Neural crest cell (in vitro differentiated cells): ENCODE results near the gene CACNA1A. TPM values are rescaled to one million over a fixed set of nuclear protein-coding genes. Genes with fewer than 3 reads are reported as not detected.

Source experiments
- DNase-seq: peaks from one replicate; pipeline ENCODE4 v3.0.0; 2021; ENCODE audit warnings: low read depth, mixed read lengths, low spot score
- H3K27ac Mint-ChIP-seq: one replicate; pipeline ENCODE4 v1.8.0; 2021; ENCODE audit warnings: mild to moderate bottlenecking, mixed read lengths; ENCODE audit not compliant: unreplicated experiment
- H3K27me3 Mint-ChIP-seq: 2 replicates; pipeline ENCODE4 v1.8.0; 2021; ENCODE audit warnings: low read depth, mild to moderate bottlenecking, mixed read lengths
- H3K36me3 Mint-ChIP-seq: 2 replicates; pipeline ENCODE4 v1.8.0; 2021; ENCODE audit warnings: low read depth, mild to moderate bottlenecking, mixed read lengths
- H3K4me1 Mint-ChIP-seq: 2 replicates; pipeline ENCODE4 v1.8.0; 2021; ENCODE audit warnings: mixed read lengths
- H3K4me3 Mint-ChIP-seq: one replicate; pipeline ENCODE4 v1.8.0; 2021; ENCODE audit warnings: mild to moderate bottlenecking, mixed read lengths
- H3K9me3 Mint-ChIP-seq: 2 replicates; pipeline ENCODE4 v1.8.0; 2021; ENCODE audit warnings: mixed read lengths
- total RNA-seq: library from RNA; stranded (reverse); gene quantifications from 2 replicates; pipeline ENCODE4 v1.2.1, GENCODE V29; 2021
- TF ChIP-seq, protein P1 (sequence below): fragments of 200-600 bp; sonication (generic); conservative IDR thresholded peaks from 2 replicates; pipeline ENCODE4 v1.5.0; 2021; ENCODE audit warnings: antibody characterized with exemption, mild to moderate bottlenecking

The CACNA1A gene
- total RNA-seq, 1 donor from 2014 or later, result 2.8 TPM

DNA sequence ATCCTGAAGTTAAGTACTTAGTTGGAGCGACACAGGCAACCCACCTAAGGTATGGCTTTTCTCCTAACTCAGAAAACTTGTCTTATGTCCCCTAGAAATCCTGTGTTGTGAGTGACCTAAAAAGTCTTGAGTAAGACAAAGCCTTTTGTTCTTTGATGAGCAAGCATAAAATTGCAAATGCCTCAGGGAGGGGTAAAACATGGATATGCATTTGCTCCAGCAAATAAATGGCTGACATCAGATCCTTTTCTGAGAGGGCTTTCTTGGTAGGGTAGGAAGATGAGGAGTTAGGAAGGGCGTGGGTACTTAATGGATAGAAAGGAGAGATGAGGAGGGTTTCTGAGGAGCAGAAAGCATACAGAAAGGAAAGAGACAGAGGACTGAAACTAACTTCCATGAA, 192.4 kb downstream of the CACNA1A start:
- DNase-seq, result no peak
- Mint-ChIP-seq H3K27ac (no peak overlapping the region), H3K4me3 (no peak overlapping the region), H3K27me3 (peaks cover 13% of the 10 kb centered on the region), H3K36me3 (no peaks in the 10 kb centered on the region), H3K4me1 (peaks cover 5% of the 10 kb centered on the region), H3K9me3 (peaks cover 11% of the 10 kb centered on the region)
- TF ChIP-seq, protein P1, sequence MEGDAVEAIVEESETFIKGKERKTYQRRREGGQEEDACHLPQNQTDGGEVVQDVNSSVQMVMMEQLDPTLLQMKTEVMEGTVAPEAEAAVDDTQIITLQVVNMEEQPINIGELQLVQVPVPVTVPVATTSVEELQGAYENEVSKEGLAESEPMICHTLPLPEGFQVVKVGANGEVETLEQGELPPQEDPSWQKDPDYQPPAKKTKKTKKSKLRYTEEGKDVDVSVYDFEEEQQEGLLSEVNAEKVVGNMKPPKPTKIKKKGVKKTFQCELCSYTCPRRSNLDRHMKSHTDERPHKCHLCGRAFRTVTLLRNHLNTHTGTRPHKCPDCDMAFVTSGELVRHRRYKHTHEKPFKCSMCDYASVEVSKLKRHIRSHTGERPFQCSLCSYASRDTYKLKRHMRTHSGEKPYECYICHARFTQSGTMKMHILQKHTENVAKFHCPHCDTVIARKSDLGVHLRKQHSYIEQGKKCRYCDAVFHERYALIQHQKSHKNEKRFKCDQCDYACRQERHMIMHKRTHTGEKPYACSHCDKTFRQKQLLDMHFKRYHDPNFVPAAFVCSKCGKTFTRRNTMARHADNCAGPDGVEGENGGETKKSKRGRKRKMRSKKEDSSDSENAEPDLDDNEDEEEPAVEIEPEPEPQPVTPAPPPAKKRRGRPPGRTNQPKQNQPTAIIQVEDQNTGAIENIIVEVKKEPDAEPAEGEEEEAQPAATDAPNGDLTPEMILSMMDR, result no peak

DNA sequence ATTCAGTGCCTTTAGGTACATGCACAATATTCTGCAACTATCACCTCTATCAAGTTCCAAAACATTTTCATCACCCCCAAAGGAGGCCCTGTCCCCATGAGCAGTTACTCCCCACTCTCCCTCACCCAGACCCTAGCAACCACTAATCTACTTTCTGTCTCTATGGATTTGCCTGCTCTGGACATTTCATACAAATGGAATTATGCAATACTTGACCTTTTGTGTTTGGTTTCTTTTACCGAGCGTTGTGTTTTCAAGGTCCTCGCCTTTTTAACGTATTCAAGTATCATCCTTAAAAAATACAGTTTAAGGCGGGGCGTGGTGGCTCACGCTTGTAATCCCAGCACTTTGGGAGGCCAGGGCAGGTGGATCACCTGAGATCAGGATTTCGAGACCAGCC, 196.4 kb downstream of the CACNA1A start:
- no peak overlapping the region for H3K4me3 Mint-ChIP-seq
- H3K4me1 Mint-ChIP-seq, result no peaks in the 10 kb centered on the region
- no peak overlapping the region for H3K27ac Mint-ChIP-seq
- no peaks in the 10 kb centered on the region for H3K36me3 Mint-ChIP-seq
- no peak for DNase-seq
- H3K27me3 Mint-ChIP-seq, result peaks cover 6% of the 10 kb centered on the region
- H3K9me3 Mint-ChIP-seq, result peaks cover 5% of the 10 kb centered on the region
- TF ChIP-seq, protein P1, result no peak

DNA sequence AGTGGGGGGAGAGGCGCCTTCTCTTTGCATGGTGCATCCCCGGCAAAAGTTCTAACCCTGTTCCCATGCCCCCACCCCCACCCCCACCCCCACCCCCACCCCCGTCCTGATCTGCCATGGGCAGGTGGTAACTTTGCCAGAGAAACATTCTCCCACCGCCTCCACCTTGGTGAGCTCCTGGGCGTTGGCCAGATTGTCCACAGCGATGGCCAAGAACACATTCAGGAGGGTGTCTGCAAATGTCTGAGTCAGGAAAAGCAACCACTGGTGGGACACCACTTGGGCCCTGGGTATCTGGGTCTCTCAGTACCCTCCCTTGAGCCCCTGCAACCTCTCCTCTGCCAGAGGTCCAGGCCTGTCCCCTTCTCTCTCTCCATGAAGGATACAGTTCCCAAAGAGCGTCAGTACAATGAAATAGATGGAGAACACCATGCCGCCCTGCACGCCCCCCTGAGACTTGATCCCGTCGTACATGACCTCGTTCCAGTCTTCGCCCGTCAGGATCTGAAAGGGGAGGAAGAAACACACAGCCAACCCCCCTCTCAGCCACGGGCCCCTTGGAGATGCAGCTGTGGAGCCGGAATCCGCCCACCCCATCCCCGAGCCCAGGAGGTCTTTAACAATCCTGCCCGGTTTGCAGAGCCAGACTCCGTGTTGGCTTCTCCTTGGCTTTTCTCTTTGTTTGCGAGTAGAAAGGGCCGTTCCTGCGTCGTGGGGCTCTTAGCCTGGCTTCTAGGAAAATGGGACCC, 202.7 kb downstream of the CACNA1A start:
- no peaks in the 10 kb centered on the region for H3K9me3 Mint-ChIP-seq
- no peaks in the 10 kb centered on the region for H3K36me3 Mint-ChIP-seq
- peaks cover 39% of the 10 kb centered on the region for H3K27me3 Mint-ChIP-seq
- TF ChIP-seq, protein P1, result no peak
- no peak overlapping the region for H3K4me3 Mint-ChIP-seq
- H3K27ac Mint-ChIP-seq, result no peak overlapping the region
- DNase-seq, result no peak
- H3K4me1 Mint-ChIP-seq, result peaks cover 6% of the 10 kb centered on the region

DNA sequence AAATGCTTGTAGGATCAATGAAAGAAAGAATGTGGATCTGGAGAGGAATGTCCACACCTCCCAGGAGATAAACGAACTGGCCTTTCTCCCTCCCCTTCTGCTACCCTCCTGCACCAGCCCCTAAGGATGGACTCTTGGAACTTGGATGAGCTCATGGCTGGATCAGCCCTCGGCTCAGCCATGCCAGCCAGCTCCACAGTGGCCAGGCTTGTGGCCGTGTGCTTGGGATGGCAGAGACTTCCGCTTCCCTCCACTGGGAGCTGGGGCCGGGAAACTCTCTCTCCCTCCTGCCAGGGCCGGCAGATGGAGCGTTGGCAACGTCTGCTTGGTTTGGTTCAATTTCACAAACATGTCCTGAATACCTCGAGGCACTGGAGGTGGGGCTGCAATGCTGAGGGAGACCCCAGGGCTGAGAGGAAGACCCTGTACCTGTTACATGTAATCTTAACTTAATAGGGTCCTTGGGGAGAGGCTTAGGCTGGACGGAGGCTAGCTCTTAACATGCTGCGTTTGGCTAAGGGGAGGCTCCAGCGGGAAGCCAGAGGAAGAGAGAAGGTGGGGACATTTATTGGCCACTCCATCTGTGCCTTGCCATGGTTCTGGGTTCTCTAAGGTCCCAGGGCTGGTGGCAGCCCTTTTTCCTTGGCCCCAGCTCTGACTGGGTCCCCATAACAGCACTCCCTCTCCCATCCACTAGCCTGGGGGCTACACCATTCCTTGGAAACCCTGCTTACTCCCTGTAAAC, 203.6 kb downstream of the CACNA1A start:
- Mint-ChIP-seq H3K36me3 (no peaks in the 10 kb centered on the region), H3K4me3 (no peak overlapping the region), H3K4me1 (peaks cover 6% of the 10 kb centered on the region), H3K27ac (no peak overlapping the region), H3K27me3 (peaks cover 39% of the 10 kb centered on the region), H3K9me3 (no peaks in the 10 kb centered on the region)
- TF ChIP-seq, protein P1, result no peak
- DNase-seq, result no peak

DNA sequence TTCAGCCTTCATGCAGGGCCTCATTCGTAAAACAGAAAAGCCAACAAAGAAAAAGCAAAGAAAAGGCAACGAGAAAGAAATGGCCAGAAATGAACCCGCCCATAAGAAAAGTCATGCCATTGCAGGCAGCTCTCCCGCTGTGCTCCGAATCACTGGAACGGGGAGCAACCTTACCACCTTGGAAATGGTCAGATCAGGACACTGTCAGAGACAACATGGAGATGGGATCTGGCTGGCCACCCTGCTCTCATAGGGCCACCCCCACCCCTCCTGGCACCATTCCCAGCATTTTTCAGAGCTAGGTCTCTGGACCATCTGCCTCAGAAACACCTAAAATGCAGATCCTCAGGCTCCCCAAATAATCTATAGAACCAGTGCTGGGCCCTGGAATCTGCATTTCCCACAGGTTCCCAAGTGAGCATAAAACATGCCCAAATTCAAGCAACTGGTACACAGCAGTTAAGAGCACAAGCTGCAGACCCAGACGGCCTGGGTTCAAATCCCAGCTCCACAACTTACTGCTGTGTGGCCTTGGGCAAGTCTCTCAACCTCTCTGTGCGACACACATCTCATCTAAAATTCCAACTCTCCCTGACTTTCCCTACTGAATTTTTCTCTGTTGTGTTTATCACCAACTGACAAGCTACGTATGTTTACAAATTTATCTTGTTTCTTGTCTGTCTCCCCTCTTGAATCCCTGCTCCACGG, 204.5 kb downstream of the CACNA1A start:
- TF ChIP-seq, protein P1, result no peak
- Mint-ChIP-seq H3K27ac (no peak overlapping the region), H3K27me3 (peaks cover 38% of the 10 kb centered on the region), H3K4me1 (peaks cover 6% of the 10 kb centered on the region), H3K36me3 (no peaks in the 10 kb centered on the region), H3K9me3 (no peaks in the 10 kb centered on the region), H3K4me3 (no peak overlapping the region)
- no peak for DNase-seq
